Activated naive CD8-positive, alpha-beta T cell treated with anti-CD3 and anti-CD28 coated beads, Interleukin-2, amount 10 ng/mL, durations not matched to agents 7 days and 5 days (primary cell): ENCODE data around the gene CACNA1C. TPM values are rescaled to one million over a fixed set of nuclear protein-coding genes. Genes with fewer than 3 reads are reported as not detected.

Experiments
- ATAC-seq: fragments of 150-1000 bp; cut with Tn5 transposase; one replicate; pipeline ENCODE4 v1.10.0; 2021; ENCODE audit warnings: low read depth, moderate library complexity
- POLR2A ChIA-PET: fragments of 350-600 bp; sonication (Branson Sonifier 250); formaldehyde crosslinking; loops from one replicate; lab custom pipeline; 2021; ENCODE audit warnings: antibody characterized with exemption; lab: Charles Lee
- DNase-seq: peaks from one replicate; pipeline ENCODE4 v3.0.0; 2021
- H3K27ac Mint-ChIP-seq: one replicate; pipeline ENCODE4 v1.8.0; 2022; ENCODE audit warnings: mild to moderate bottlenecking, mixed read lengths
- H3K27me3 Mint-ChIP-seq: one replicate; pipeline ENCODE4 v1.8.0; 2022; ENCODE audit warnings: mild to moderate bottlenecking, moderate library complexity, mixed read lengths
- H3K36me3 Mint-ChIP-seq: one replicate; pipeline ENCODE4 v1.8.0; 2021; ENCODE audit warnings: mild to moderate bottlenecking, mixed read lengths
- H3K4me1 Mint-ChIP-seq: one replicate; pipeline ENCODE4 v1.8.0; 2021; ENCODE audit warnings: mixed read lengths
- H3K4me3 Mint-ChIP-seq: one replicate; pipeline ENCODE4 v1.8.0; 2022; ENCODE audit warnings: mild to moderate bottlenecking, moderate library complexity, mixed read lengths
- H3K9me3 Mint-ChIP-seq: one replicate; pipeline ENCODE4 v1.8.0; 2021; ENCODE audit warnings: mixed read lengths
- total RNA-seq, 2 experiments: library from RNA; stranded (reverse); gene quantifications; one replicate each; pipeline ENCODE4 v1.2.3, GENCODE V29; 2021

The CACNA1C gene
- total RNA-seq, 2 experiments from 2014 or later = 0.11 to 0.14 TPM

DNA sequence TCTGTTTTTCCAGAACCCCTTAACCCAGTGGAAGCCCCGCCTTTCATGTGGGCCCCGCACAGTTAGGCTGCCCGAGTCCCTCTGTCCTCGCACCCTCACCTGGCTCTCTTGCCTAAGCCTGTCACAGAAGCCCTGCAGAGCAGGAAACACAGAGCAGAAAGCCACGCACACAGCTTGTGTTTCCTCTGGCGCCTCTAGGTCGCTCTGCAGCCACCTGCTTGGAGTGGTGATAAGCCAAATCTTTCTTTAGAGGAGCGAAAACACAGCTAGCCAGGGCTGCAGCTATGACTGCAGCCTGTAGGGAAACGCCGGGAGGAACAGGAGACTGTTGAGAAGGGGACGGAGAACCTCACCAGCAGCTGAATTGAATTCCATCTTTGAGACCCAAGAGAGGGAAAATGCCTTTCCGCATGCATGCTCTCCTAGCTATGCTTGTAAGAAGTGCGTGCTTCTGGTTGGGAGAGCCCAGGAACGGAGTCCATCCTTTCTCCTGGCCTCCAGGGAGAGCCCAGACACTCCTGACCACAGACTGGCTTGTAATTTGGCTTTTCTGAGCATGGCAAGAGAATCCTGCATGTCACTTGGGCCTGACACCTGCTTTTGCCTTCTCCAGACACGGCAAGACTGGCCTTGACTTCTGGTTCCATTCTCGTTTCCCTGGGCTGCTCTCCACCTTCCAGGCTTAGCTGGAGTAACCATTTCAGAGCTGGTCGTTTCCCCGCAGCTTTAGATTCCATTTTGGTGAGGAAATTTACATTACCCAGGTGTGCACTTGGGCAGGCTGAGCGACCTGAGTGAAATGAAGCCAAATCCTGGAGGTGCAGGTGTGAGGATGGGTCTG is 301.6 kb downstream of the CACNA1C start:
- peaks cover 14% of the 10 kb centered on the region for H3K4me1 Mint-ChIP-seq
- H3K36me3 Mint-ChIP-seq = no peaks in the 10 kb centered on the region
- H3K4me3 Mint-ChIP-seq = no peak overlapping the region
- POLR2A ChIA-PET = no interaction called here
- H3K9me3 Mint-ChIP-seq = no peaks in the 10 kb centered on the region
- no peak for DNase-seq
- H3K27ac Mint-ChIP-seq = no peak overlapping the region
- H3K27me3 Mint-ChIP-seq = peaks cover 19% of the 10 kb centered on the region
- no peak for ATAC-seq

DNA sequence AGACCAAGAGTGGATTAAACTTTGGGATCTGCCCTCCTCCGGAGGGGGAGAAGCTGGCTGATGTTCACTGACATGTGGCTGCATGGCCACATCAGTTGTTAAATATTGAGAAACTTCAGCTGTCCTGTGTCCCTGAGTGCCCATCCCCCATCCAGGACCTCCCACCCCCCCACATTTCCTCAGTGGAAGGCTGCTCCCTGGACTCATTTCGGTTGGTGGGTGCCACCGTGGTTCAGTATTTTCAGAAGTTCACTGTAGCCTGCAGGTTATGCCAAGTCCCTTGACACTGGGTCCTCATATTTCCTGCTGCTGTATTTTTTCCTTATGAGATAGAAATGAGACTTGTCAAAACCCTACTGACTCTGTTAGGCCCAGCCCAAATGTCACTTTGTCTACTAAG is 302.4 kb downstream of the CACNA1C start:
- H3K36me3 Mint-ChIP-seq = no peaks in the 10 kb centered on the region
- H3K4me1 Mint-ChIP-seq = peaks cover 14% of the 10 kb centered on the region
- no peaks in the 10 kb centered on the region for H3K9me3 Mint-ChIP-seq
- DNase-seq = no peak
- POLR2A ChIA-PET = no interaction called here
- peaks cover 24% of the 10 kb centered on the region for H3K27me3 Mint-ChIP-seq
- no peak overlapping the region for H3K27ac Mint-ChIP-seq
- no peak for ATAC-seq
- H3K4me3 Mint-ChIP-seq = no peak overlapping the region

DNA sequence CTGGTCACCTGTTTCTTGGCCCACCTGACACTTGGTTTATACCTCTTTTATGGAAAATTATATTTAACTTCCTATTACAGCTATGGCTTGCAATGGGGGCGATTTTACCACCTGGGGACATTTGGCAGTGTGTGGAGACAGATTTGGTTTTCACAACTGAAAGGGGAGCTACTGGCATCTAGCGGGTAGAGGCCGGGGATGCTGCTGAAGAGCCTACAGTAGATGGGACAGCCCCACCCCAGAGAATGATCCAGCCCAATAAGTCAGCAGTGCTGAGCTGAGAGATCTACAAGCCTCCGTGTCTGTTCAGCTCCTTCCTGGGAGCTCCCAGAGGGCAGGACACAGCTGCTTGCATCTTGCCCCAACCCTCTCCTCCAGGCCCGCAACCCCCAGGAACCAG is 302.8 kb downstream of the CACNA1C start:
- POLR2A ChIA-PET = no interaction called here
- DNase-seq = no peak
- Mint-ChIP-seq H3K27ac (no peak overlapping the region), H3K36me3 (no peaks in the 10 kb centered on the region), H3K4me1 (peaks cover 14% of the 10 kb centered on the region), H3K9me3 (no peaks in the 10 kb centered on the region), H3K4me3 (no peak overlapping the region), H3K27me3 (peaks cover 26% of the 10 kb centered on the region)
- no peak for ATAC-seq

DNA sequence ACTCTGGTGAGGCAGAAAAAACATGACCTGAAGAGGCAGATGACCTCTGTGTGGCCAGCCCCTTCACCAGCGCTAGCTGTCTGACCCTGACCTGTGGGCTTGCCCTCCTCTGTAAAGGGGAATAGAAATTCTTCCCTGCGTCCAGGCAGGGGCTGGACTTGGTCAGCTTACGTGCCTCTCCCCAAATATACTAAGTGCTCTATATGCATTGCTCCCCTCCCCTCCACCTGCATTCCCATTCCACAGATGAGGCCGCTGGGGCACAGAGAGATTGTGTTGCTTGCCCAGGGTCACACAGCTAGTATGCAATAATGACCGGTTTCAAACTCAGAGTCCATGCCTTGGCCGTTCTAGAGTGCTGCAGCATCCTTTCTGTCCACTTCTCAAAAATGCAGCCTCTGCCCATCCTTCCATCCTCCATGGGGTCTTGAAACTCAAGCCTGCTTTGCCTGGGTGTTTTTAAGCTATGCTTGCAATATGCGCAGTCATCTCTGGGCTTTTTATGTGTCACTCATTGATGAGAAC is 303.9 kb downstream of the CACNA1C start:
- no peak for DNase-seq
- Mint-ChIP-seq H3K27me3 (peaks cover 29% of the 10 kb centered on the region), H3K36me3 (no peaks in the 10 kb centered on the region), H3K9me3 (no peaks in the 10 kb centered on the region), H3K4me1 (peaks cover 13% of the 10 kb centered on the region), H3K4me3 (no peak overlapping the region), H3K27ac (no peak overlapping the region)
- POLR2A ChIA-PET = interaction anchor here (0.6 kb wide), 1 partner anchor 334 kb away, joined by 4 read pairs; no protein-coding TSS in a partner anchor
- no peak for ATAC-seq

DNA sequence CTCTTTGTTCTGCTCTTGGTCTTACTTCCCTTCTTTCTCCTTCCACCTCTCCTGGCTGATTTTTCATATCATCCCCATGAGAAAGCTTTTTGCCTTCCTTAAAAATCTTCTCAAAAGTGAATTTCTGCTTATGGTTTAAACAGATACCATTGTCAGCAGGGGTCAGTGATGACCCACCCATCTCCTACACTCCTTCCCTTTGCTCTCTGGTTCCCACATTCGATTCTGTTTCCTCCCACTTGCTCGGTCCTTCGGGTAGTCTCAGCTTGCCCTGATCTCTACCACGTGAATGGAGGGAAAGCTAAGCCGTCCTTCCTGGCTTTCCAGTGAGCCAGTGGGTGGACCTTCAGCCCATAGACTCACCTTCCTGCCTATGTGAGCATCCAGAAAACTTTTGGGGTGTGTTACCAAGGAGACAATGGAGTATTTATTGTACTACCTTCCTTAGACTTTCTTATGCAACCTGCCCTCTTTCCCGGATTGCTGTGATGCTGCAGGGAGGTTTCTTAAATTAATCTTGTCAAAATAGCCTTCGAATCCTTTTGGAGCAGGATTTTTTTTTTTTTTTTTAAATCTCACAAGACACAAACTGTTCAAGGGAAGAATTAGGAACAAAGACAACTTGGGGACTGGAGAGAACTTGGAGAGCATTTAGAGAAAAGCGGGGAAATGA is 306.3 kb downstream of the CACNA1C start:
- no peak for ATAC-seq
- H3K9me3 Mint-ChIP-seq = no peaks in the 10 kb centered on the region
- H3K36me3 Mint-ChIP-seq = no peaks in the 10 kb centered on the region
- no peak overlapping the region for H3K27ac Mint-ChIP-seq
- peaks cover 22% of the 10 kb centered on the region for H3K4me1 Mint-ChIP-seq
- no peak for DNase-seq
- POLR2A ChIA-PET = no interaction called here
- H3K27me3 Mint-ChIP-seq = peaks cover 25% of the 10 kb centered on the region
- H3K4me3 Mint-ChIP-seq = peak overlapping the region; percentile 20

DNA sequence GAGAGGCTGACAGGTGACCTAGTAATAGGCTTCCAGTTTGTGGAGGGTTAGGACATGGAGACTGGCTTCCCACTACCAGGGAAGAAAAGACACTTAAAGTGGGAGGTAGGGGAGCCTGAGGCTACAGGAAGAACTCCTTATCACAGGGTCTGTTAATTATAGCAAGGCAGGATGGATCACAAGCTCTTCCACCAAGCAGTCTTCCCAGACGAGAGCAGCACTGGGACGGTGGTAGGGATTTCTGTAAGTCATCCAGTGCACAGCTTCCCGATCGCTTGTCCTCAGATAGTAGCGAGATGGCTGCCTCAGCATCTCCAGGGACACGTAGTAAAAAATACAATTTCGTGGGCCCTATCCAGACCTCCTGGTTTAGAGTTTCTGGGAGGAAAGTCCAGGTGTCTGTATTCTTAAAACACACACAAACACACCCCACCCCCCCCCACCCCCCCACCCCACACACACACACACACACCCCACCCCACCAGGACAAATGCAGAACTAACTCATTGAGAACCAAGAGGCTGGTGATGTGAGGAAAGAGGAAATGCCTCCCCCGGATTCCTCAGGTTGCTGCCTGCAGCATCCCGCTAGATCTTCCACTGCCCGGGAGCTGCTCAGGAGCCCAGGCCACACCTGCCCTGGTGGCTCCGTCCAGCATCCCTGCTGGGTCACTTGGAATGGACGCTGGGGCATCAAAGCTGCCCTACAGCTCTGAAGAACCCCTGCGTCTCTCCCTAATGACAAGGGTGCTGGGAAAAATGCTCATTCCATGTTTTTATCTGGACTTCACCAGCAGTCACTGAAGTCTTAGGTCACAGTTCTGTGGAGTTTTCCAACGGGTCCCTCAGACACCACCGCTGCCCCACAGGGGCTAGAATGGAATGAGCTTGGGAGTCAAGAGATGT is 307.2 kb downstream of the CACNA1C start:
- POLR2A ChIA-PET = no interaction called here
- Mint-ChIP-seq H3K4me3 (no peak overlapping the region), H3K36me3 (no peaks in the 10 kb centered on the region), H3K4me1 (peaks cover 26% of the 10 kb centered on the region), H3K27ac (no peak overlapping the region), H3K9me3 (no peaks in the 10 kb centered on the region), H3K27me3 (peaks cover 23% of the 10 kb centered on the region)
- ATAC-seq (no peak), DNase-seq (no peak)

DNA sequence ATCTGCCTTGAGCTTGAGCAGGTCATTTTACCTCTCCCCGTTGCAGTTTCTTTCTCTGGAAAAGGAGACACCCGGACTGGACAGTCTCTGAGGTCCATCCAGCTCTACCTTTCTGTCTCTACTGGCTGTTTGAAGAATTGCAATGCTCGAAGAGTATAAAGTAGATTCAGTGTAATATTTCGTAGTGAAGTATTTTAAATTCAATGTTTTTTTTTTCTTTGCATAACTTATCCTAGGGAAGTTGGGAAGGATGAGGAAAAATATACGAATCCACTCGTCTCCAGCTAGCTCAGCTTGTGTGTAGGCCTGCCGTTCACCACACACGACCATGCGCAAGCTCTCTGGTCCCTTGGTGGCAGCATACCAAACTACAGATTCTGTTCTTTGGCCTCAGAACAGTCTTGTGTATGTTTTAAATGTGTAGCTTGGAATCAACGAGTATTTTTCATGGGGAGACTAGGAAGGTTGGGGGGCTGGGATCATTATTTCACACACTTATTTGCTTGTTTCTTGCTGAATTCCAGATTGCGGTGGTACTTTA is 307.9 kb downstream of the CACNA1C start:
- Mint-ChIP-seq H3K9me3 (no peaks in the 10 kb centered on the region), H3K36me3 (no peaks in the 10 kb centered on the region), H3K27ac (no peak overlapping the region), H3K27me3 (peaks cover 23% of the 10 kb centered on the region), H3K4me1 (peaks cover 26% of the 10 kb centered on the region), H3K4me3 (no peak overlapping the region)
- POLR2A ChIA-PET = no interaction called here
- no peak for ATAC-seq
- no peak for DNase-seq

DNA sequence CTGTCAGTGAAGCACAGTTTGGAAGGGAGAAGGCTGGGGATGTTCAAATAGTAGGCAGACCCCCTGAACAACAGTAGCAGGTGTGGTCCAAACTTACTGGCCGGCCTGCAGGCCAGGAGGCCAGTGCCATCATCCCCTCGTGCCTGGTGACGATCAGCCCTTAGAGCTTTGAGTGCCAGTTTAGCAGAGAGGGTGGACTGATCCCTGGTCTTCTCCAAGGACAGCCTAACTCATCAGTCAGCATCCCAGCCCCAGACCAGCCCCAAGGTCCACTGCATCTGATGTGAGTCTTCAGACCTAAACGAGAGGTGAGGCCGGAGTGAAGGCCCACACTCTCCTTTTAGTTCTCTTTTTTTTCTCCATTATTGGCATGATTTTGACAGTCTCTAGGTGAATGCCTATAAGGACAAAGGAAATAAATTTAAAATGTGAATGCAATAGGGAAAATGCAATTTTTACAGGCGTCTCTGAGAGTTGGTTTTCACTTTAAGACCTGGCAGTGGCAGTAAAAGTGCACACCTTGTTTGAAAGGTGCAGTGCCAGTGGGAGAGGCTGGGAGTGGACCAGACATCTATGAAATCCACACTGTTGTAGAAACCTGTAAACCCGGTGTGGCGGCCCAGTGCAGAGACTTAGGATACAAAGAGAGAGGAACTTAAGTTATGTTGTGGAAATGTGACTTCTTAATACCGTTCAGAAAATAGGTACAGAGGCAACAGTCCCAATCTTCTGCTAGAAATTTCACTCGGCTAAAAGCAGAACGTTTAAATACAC is 311.2 kb downstream of the CACNA1C start:
- no peak for ATAC-seq
- Mint-ChIP-seq H3K4me1 (peaks cover 14% of the 10 kb centered on the region), H3K36me3 (no peaks in the 10 kb centered on the region), H3K9me3 (no peaks in the 10 kb centered on the region), H3K27me3 (peaks cover 25% of the 10 kb centered on the region), H3K4me3 (peak overlapping the region; percentile 11), H3K27ac (peak overlapping the region; percentile 47)
- POLR2A ChIA-PET = no interaction called here
- DNase-seq = no peak

DNA sequence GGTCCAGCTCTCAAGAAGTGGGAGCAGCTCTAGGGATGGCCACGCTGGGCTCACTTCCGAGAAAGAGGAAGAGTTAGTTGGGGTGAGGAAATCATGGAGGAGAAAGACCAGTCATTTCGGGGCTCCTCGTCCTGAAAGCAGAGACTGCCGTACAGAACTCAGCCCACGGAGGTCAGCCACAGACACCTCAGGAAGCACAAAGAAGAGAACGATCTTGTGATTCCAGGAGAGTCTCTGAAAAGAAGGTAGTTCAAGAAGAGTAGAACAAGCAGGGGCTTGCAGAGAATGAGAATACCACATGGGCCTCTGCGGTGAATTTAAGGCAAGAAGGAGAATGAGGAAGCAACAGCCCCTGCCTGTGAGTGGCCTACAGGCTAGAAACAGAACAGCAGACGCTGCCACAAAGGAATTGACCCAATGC is 311.9 kb downstream of the CACNA1C start:
- POLR2A ChIA-PET = no interaction called here
- ATAC-seq = no peak
- Mint-ChIP-seq H3K4me3 (peak overlapping the region; percentile 16), H3K27me3 (peaks cover 22% of the 10 kb centered on the region), H3K4me1 (peaks cover 13% of the 10 kb centered on the region), H3K36me3 (no peaks in the 10 kb centered on the region), H3K27ac (peak overlapping the region; percentile 41), H3K9me3 (no peaks in the 10 kb centered on the region)
- DNase-seq = no peak

DNA sequence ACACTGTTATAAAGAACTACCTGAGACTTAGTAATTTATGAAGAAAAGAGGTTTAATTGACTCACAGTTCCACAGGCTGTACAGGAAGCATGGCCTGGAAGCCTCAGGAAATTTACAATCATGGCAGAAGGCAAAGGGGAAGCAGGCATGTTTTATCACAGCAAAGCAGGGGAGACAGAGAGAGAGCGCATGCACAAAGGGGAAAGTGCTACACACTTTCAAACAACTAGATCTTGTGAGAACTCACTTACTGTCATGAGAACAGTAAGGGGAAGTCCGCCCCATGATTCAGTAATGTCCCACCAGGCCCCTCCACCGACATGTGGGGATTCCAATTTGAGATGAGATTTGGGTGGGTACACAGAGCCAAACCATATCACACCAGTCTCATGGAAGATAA is 313.9 kb downstream of the CACNA1C start:
- DNase-seq = no peak
- POLR2A ChIA-PET = no interaction called here
- Mint-ChIP-seq H3K9me3 (no peaks in the 10 kb centered on the region), H3K4me3 (no peak overlapping the region), H3K27ac (no peak overlapping the region), H3K4me1 (peaks cover 13% of the 10 kb centered on the region), H3K27me3 (peaks cover 15% of the 10 kb centered on the region), H3K36me3 (no peaks in the 10 kb centered on the region)
- ATAC-seq = no peak

DNA sequence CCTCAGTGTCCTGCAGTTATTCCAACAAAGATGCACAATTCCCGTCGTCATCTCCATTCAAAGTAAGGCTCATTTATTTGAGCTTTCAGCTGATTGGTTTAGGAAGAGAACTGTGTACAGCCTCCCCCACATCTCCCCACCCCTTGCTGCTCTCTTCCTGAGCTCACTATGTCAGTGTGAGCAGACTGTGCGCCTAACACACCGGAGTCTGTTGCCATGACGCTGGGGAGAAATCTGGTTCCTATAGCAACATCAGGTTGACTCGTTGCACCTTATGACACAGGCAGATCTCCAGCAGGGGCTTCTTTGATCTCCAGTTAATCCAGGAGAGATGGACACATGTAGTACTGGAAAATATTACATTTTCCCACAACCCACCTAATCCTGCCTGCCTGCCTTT is 319.4 kb downstream of the CACNA1C start:
- H3K4me1 Mint-ChIP-seq = no peaks in the 10 kb centered on the region

DNA sequence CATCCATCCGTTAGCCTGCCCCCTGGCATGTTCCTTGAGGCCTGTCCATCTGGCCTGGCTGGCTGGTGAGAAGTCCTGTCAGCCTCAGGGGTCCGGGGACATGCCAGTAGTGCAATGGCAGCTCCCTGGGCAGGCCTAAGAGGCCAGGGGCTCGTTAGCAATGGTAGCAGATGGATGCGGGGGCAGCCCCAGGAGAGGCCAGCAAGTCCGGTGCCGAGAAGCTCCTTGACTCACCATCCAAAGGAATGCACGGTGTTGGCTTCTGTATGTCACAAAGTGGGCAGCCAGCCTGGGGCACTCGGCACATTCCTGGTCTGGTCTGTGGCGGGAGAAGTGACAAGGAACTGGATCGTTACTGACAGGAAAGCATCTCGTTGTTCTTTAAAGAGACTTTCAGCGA is 319.9 kb downstream of the CACNA1C start:
- H3K27ac Mint-ChIP-seq = no peak overlapping the region
- no peaks in the 10 kb centered on the region for H3K4me1 Mint-ChIP-seq
- H3K4me3 Mint-ChIP-seq = no peak overlapping the region
- H3K27me3 Mint-ChIP-seq = peaks cover 8% of the 10 kb centered on the region
- no peak for DNase-seq
- no peaks in the 10 kb centered on the region for H3K36me3 Mint-ChIP-seq
- no peak for ATAC-seq
- H3K9me3 Mint-ChIP-seq = no peaks in the 10 kb centered on the region
- POLR2A ChIA-PET = no interaction called here

More for the DNA sequence above, 319.4 kb downstream of the CACNA1C start:
- Mint-ChIP-seq H3K27ac (no peak overlapping the region), H3K9me3 (no peaks in the 10 kb centered on the region), H3K27me3 (peaks cover 9% of the 10 kb centered on the region), H3K4me3 (no peak overlapping the region), H3K36me3 (no peaks in the 10 kb centered on the region)
- POLR2A ChIA-PET = no interaction called here
- no peak for DNase-seq
- no peak for ATAC-seq
